HG03139 (cell line): ENCODE results near the gene TPPP2.

Source experiments
- ATAC-seq: cut with Tn5 transposase; IDR thresholded peaks from one replicate; pipeline ENCODE4 v1.9.1; 2021; ENCODE audit not compliant: unreplicated experiment

The TPPP2 gene

GRCh38 chr14:21016413-21017190, 13.4 kb upstream of the TPPP2 start:
- ATAC-seq: no peak

DNA sequence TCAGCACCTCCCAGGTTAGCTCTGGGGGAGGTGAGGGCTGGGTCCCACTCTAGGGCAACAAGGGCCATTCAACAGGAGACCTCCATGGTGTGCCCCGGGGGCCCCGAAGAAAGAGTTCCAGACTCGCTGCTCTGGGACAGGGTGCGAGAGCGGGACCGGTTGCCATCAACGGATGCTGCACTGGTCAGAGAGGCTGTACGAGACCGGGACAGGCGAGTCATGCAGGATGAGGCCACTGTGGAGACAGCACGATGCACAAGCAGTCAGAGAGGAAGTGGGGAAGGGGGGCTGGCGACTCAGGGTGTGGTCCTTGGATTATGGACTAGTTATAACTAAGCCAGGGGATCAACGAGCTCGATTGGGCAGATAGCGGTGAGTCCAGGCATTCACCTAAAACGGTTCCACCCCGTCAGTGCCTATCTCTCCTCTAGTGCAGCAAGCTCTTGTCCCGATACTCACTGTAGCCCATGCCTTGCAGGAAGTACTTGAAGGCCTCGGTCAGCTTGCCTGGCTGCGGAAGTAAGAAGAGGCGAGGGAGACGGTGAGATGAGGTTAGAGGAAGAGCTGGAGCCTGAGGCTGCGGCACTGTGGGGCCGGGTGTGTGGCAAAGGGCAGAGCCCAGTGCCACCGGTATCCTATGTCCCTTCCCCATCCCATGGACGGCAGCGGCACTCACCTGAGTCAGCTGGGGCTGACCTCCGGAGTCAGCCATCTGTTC, 12.3 kb upstream of the TPPP2 start:
- no peak for ATAC-seq

- ATAC-seq: no peak
Measured at GRCh38 chr14:21018286-21018685, 11.7 kb upstream of the TPPP2 start.

GRCh38 chr14:21018781-21019180, 11.2 kb upstream of the TPPP2 start:
- ATAC-seq: no peak

DNA sequence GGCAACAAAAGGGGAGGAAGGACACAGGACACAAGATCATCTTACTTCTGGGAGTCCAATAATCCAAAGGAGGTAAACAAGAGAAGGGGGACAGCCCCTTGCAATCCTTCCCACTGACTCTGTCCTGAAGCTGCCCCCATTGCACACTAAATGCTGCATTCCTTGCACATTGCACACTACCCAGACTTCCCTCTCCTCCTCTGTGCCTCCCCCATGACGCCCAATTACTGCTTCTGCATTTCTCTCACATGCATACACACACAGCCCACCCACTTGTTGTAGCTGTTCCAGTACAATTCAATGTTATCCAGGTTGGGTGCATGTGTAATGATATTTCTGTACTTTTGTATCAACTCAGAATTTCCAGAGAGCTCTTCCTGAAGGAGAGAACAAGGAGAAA, 10.7 kb upstream of the TPPP2 start:
- ATAC-seq: no peak

DNA sequence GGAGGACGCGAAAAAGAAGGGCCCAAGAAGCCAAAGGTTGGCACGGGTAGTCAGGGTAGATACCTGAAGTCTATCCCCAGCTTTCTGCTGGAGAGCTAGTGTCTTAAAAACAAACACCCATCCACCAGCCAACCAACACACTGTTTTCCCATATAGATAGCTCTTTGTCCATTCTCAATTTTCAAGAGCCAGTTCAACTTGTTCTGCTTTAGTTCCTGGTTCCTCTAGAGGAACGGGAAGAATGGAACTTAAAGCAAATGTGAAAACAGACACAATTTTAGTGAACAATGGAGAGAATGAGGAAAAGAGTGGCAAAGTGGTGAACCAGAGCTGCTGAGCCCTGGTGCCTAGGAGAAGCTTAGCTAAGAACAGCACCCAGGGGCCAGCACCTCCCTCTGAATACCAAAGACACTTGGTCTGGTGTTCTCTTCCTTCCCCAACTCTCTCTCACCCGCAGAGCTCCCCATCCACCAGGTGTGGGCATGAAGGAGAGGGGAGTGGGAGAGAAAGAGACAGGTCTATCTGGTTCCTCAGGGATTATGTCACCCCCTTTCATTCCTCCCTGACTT, 9.0 kb upstream of the TPPP2 start:
- ATAC-seq: no peak

GRCh38 chr14:21022686-21023085, 7.3 kb upstream of the TPPP2 start:
- no peak for ATAC-seq

DNA sequence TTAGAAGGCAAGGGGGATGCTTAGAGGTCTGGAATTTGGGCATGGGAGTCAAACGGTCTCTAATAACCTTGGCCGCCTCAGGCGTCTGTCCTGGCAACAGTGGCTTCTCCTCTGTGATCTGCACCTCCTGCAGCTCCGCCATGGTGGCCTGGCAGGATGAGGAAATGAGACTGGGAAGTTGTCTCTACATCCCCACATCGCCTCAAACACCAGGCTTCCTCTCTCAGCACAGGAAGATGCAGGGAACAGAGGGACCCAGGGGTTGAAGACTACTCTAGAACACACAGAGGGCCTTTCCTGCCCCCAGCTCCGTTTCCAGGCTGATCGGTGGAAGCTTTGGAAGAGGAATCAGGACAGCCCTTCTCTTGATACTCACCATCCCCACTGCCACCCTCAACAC, 6.8 kb upstream of the TPPP2 start:
- ATAC-seq: no peak

GRCh38 chr14:21023817-21024584, 6.0 kb upstream of the TPPP2 start:
- no peak for ATAC-seq

GRCh38 chr14:21024585-21025370, 5.2 kb upstream of the TPPP2 start, which contains the start of gene NDRG2:
Gene NDRG2 (minus strand): TSS chr14:21025061. CDS start chr14:21023315, 1,746 bp downstream.
- no peak for ATAC-seq

DNA sequence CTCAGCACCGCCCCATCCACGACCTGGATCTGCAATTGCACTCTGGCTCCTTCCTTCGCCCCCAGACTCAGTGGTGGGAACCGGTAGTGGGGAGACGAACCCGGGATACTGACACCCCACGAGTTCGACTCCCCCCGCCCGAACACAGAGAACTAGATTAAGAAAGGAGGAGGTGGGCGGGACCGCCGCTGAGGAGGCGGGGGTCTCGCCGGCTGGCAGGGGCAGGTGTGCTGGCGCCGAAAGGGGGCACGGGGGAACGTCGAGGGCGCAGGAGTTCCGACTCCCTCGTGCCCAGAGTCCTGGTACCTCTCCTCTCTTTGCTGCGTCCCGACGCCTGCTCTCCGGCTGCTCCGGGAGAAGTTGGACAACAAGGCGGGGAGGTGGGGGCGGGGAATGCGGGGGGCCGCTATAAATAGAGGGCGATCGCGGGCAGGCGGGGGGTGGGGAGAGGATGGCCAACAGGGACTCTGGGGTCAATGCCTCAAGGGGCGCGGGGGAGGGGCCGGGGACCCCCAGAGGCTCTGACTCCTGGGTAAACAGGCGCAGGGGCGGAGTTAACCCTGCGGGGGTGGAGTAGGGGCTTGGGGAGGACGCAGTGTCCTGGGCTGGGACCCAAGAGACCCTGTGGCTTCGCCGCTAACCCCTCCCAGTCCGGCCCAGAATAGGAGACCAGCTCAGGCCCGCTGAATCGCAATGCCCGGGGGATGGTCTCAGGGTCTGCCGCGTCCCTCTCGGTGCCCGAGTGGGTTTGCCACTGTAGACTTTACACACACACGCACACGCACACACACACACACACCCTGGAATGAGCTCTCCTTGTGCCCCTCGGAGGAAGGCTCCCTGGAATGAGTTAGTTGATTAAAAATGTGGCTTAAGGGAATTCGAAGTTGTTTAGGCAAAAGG, 4.4 kb upstream of the TPPP2 start:
- no peak for ATAC-seq

DNA sequence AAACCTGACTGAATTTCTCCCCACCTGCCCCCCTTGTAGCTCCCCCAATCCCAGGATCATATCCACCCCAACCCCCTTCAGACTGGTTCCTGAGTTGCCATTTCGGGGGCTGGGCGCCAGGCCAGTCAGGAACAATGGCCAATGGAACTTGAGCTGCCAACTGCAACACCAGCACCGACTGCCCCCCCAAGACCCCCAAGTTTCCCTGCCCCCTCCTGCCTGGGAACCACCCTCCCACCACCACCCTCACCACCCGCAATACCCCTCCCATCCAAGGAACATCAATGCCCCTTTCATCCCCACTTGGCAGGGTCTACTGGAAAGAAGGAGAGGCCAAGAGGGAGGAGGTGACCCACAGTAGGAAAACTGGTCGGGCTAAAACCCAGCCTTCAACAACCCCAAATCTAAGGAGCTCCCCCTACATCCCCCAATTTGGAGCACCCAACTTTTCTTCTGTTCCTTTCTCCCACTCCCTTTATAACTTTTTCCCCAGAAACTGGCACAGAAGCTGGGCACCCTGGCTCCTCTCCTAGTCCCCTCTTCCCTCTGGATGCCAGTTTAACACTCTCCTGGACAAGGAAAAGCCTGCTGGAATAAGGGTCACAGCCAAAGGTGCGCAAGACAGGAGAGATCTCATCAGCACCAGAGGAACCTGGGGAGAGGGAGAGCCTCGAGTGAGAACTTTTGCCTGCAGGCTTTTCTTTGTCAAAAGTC, 3.6 kb upstream of the TPPP2 start:
- ATAC-seq: no peak

DNA sequence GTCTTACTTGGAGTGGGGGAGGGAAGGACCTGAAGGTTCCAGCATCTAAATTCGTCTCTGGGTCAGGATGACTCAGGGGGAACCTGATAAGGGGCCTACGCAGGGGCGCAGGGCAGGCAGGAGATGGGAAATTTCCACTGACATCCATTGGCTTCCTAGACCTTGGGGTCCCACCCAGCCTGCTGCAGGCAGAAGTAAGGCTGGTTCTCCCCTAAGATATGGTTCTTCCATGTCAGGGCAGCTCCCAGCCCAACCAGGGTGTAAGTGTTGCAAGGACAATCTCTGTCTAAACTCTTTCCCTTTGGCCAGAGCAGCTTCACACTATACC, 3.1 kb upstream of the TPPP2 start:
- no peak for ATAC-seq

GRCh38 chr14:21030531-21030930, 514 bp downstream of the TPPP2 start:
- ATAC-seq: no peak

DNA sequence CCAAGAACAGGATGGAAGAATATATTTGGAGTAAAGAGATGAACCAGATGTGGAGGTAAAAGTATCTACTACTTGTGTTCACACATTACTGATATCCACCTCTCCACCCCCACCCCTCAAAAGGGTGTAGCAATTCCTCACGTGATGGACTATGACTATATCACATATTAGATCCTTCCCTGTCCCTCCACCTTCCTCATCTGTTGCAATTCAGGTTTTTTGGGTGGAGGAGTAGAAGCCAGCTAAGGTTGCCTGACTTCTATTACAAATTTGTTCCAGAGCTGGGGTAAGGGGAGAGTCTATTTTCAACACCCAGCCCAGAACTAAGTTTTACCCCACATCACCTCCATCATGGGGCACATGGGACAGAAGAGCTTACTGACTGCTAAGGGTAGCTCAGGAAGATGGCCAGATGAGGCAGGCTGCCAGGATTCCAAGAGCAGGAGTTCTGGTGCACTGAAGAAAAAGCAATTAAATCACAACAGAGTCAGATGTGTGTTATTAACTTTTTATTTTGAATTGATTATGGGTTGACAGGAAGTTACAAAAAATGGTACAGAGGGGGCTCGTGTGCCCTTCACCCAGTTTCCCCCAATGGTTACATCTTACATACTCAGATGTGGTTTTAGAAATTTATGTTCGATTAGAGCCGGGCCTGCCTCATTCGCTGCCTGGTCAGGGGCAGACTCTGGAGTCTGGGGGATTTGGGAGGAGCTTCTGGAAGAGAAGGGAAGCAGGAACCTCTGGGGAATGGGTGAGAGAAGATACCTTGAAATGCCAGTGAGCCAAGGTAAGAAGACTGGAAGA, 2.5 kb downstream of the TPPP2 start:
- no peak for ATAC-seq

- no peak for ATAC-seq
Measured at GRCh38 chr14:21033133-21033698, 3.2 kb downstream of the TPPP2 start.

DNA sequence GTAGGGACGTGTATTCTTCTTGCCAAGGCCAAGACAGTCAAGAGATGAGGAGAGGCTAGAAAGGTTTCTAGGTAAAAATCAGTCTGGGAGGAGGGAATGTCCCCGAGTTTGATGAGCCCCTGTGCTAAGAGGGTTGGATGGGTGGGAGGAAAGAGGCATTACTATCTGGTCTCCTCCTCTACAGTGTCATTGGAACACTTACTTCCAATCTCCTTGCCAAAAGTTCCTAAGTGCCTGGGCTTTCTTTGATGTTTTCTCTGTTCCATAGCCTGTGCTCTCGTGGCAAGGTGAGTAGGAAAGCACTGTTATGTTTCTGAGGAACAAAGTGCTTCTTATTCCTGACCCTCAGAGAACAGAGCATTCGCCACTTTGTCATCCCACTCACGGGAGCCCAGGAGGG, 4.7 kb downstream of the TPPP2 start, which contains the start of gene RNASE13:
RNASE13 (minus strand) TSS at position 101 of the 400 bp plus-strand sequence. CDS start 519 bp downstream, outside the sequence.
- ATAC-seq: no peak

DNA sequence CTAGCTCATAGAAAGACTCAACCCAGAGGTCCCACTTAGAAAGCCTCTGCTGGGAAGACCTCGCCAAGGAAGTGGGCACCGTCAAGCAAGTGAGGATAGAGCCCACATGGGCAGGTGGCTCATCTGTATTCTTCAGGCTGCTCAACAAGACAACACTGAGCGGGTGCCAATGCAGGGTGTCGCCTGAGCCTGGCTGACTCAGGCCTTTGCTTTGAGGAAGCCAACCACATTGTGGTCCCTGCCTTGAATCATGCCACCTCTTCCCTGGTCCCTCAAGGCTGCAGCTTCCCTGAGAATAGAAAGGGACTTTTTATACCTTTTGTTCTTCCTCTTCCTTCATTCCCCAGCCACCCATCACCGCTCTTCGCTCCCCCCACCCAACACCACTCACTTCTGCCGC, 6.7 kb downstream of the TPPP2 start:
- ATAC-seq: no peak
